Astrocyte (in vitro differentiated cells and primary cell): Measurements from ENCODE around the gene PRSS57. TPM values are rescaled to one million over a fixed set of nuclear protein-coding genes. Genes with fewer than 3 reads are reported as not detected.

Source experiments
- DNase-seq: peaks from one replicate; pipeline ENCODE4 v3.0.0-alpha.2; 2010; ENCODE audit warnings: low read depth
- FAIRE-seq: peaks from 2 replicates; lab custom pipeline; 2011; peaks lifted over from hg19 to GRCh38; lab: Jason Lieb, UNC
- H2AFZ ChIP-seq: 2 replicates; pipeline ENCODE4 v1.6.0; 2012; ENCODE audit warnings: low read depth, low read length, inconsistent platforms
- H3K27ac ChIP-seq: 2 replicates; pipeline ENCODE4 v1.5.1; 2011; ENCODE audit warnings: low read depth, low read length, inconsistent platforms
- H3K27me3 ChIP-seq: 2 replicates; pipeline ENCODE4 v1.6.0; 2011; ENCODE audit warnings: low read length, inconsistent platforms; ENCODE audit not compliant: insufficient read depth
- H3K36me3 ChIP-seq: 2 replicates; pipeline ENCODE4 v1.5.1; 2011; ENCODE audit warnings: low read length, inconsistent platforms; ENCODE audit not compliant: insufficient read depth
- H3K4me1 ChIP-seq: 2 replicates; pipeline ENCODE4 v1.5.1; 2011; ENCODE audit warnings: low read length, inconsistent platforms; ENCODE audit not compliant: insufficient read depth
- H3K4me2 ChIP-seq: 2 replicates; pipeline ENCODE4 v1.6.0; 2012; ENCODE audit warnings: low read length, inconsistent platforms
- H3K4me3 ChIP-seq: 2 replicates; pipeline ENCODE4 v1.5.1; 2011; ENCODE audit warnings: low read depth, mild to moderate bottlenecking, low read length, inconsistent platforms; ENCODE audit not compliant: insufficient read depth
- H3K79me2 ChIP-seq: 2 replicates; pipeline ENCODE4 v1.6.0; 2012; ENCODE audit warnings: mild to moderate bottlenecking, low read length, inconsistent platforms; ENCODE audit not compliant: insufficient read depth
- H3K9ac ChIP-seq: 2 replicates; pipeline ENCODE4 v1.6.0; 2012; ENCODE audit warnings: mild to moderate bottlenecking, low read length, inconsistent platforms
- H3K9me3 ChIP-seq: 2 replicates; pipeline ENCODE4 v1.5.1; 2012; ENCODE audit warnings: low read depth, mild to moderate bottlenecking, low read length, inconsistent platforms; ENCODE audit not compliant: insufficient read depth
- H4K20me1 ChIP-seq: 2 replicates; pipeline ENCODE4 v1.6.0; 2012; ENCODE audit warnings: low read length, inconsistent platforms; ENCODE audit not compliant: insufficient read depth
- H3K27ac Mint-ChIP-seq: one replicate; pipeline ENCODE4 v1.8.0; 2021; ENCODE audit warnings: mild to moderate bottlenecking, mixed read lengths; ENCODE audit not compliant: unreplicated experiment
- H3K27me3 Mint-ChIP-seq: one replicate; pipeline ENCODE4 v1.8.0; 2021; ENCODE audit warnings: low read depth, mixed read lengths; ENCODE audit not compliant: unreplicated experiment
- H3K36me3 Mint-ChIP-seq: one replicate; pipeline ENCODE4 v1.8.0; 2021; ENCODE audit warnings: low read depth, mixed read lengths; ENCODE audit not compliant: unreplicated experiment
- H3K4me1 Mint-ChIP-seq: one replicate; pipeline ENCODE4 v1.8.0; 2021; ENCODE audit warnings: low read depth, mixed read lengths; ENCODE audit not compliant: unreplicated experiment
- H3K4me3 Mint-ChIP-seq: one replicate; pipeline ENCODE4 v1.8.0; 2021; ENCODE audit warnings: mild to moderate bottlenecking, moderate library complexity, mixed read lengths; ENCODE audit not compliant: unreplicated experiment
- H3K9me3 Mint-ChIP-seq: one replicate; pipeline ENCODE4 v1.8.0; 2021; ENCODE audit warnings: mild to moderate bottlenecking, mixed read lengths; ENCODE audit not compliant: unreplicated experiment
- CTCF ChIP-seq: IDR thresholded peaks from 2 replicates; pipeline ENCODE4 v1.5.1; 2011; ENCODE audit warnings: low read depth, mild to moderate bottlenecking, inconsistent platforms, low read length, moderate library complexity; ENCODE audit not compliant: insufficient read depth
- EZH2 ChIP-seq: IDR thresholded peaks from 2 replicates; pipeline ENCODE4 v1.6.1; 2012; ENCODE audit warnings: mild to moderate bottlenecking, low read length, inconsistent platforms; ENCODE audit not compliant: insufficient read depth
- total RNA-seq: library from RNA; stranded (reverse); gene quantifications from 2 replicates; pipeline ENCODE4 v1.2.1, GENCODE V29; 2021

Gene PRSS57
- total RNA-seq, 1 donor from 2014 or later = not detected

- Mint-ChIP-seq H3K36me3 (no peaks in the 10 kb centered on the region), H3K4me1 (peaks cover 10% of the 10 kb centered on the region), H3K27me3 (no peaks in the 10 kb centered on the region), H3K4me3 (peak overlapping the region; percentile 50), H3K9me3 (no peaks in the 10 kb centered on the region), H3K27ac (no peak overlapping the region)
- FAIRE-seq (no peak), DNase-seq (no peak)
- H3K27ac ChIP-seq = no peak overlapping the region
- no peaks in the 10 kb centered on the region for H3K27me3 ChIP-seq
- no peak overlapping the region for H3K4me3 ChIP-seq
- H4K20me1 ChIP-seq = peaks cover 96% of the 10 kb centered on the region
- H3K9me3 ChIP-seq = no peaks in the 10 kb centered on the region
- H3K9ac ChIP-seq = no peak overlapping the region
- H3K4me1 ChIP-seq = peaks cover 20% of the 10 kb centered on the region
- H2AFZ ChIP-seq = no peak overlapping the region
- no peak overlapping the region for H3K4me2 ChIP-seq
- H3K79me2 ChIP-seq = peaks cover 98% of the 10 kb centered on the region
- peaks cover 4% of the 10 kb centered on the region for H3K36me3 ChIP-seq
- TF ChIP-seq CTCF (no peak), EZH2 (no peak)
Measured at GRCh38 chr19:656751-657559, 38.3 kb downstream of the PRSS57 start.

- Histone ChIP-seq H4K20me1 (peaks cover 84% of the 10 kb centered on the region), H3K4me3 (no peak overlapping the region), H3K4me1 (peaks cover 7% of the 10 kb centered on the region), H3K9ac (no peak overlapping the region), H3K9me3 (no peaks in the 10 kb centered on the region), H3K27me3 (no peaks in the 10 kb centered on the region), H2AFZ (no peak overlapping the region), H3K79me2 (peaks cover 95% of the 10 kb centered on the region), H3K27ac (no peak overlapping the region), H3K36me3 (peaks cover 4% of the 10 kb centered on the region), H3K4me2 (no peak overlapping the region)
- peak overlapping the region; percentile 53 for H3K27ac Mint-ChIP-seq
- no peaks in the 10 kb centered on the region for H3K9me3 Mint-ChIP-seq
- no peak overlapping the region for H3K4me3 Mint-ChIP-seq
- H3K4me1 Mint-ChIP-seq = peaks cover 8% of the 10 kb centered on the region
- no peak for FAIRE-seq
- no peak for DNase-seq
- no peaks in the 10 kb centered on the region for H3K27me3 Mint-ChIP-seq
- no peak for TF ChIP-seq CTCF
- TF ChIP-seq EZH2 = no peak
- no peaks in the 10 kb centered on the region for H3K36me3 Mint-ChIP-seq
Measured at GRCh38 chr19:655691-656090, 39.6 kb downstream of the PRSS57 start.

DNA sequence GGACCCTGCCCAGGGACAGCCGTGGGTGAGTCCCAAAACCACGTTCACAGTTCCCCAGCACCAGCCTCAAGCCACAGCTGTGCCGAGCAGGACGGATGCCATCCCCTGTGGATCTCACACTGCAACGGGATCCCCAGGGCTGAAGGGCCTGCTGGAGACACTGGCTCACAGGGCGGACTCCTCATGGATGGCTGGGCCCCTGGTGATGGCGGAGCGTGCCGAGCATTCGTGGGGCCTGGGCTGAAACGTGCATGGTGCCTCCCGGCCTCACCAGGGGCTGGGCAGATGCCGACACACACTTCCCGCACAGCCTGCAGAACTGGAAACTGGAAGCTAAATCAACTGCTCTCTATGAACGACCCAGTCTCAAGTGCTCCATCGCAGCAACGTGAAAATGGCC, 41.8 kb downstream of the PRSS57 start:
- FAIRE-seq = no peak

More for the DNA sequence above, 41.8 kb downstream of the PRSS57 start:
- Histone ChIP-seq H3K79me2 (peaks cover 72% of the 10 kb centered on the region), H3K9me3 (no peaks in the 10 kb centered on the region), H3K4me2 (no peak overlapping the region), H3K4me3 (no peak overlapping the region), H4K20me1 (peaks cover 62% of the 10 kb centered on the region), H3K9ac (no peak overlapping the region), H2AFZ (no peak overlapping the region), H3K27ac (no peak overlapping the region), H3K27me3 (no peaks in the 10 kb centered on the region), H3K36me3 (peaks cover 4% of the 10 kb centered on the region), H3K4me1 (no peaks in the 10 kb centered on the region)
- H3K4me1 Mint-ChIP-seq = peaks cover 5% of the 10 kb centered on the region
- no peak overlapping the region for H3K27ac Mint-ChIP-seq
- no peaks in the 10 kb centered on the region for H3K36me3 Mint-ChIP-seq
- DNase-seq = no peak
- no peaks in the 10 kb centered on the region for H3K27me3 Mint-ChIP-seq
- TF ChIP-seq CTCF (no peak), EZH2 (no peak)
- no peaks in the 10 kb centered on the region for H3K9me3 Mint-ChIP-seq
- no peak overlapping the region for H3K4me3 Mint-ChIP-seq
